ENCODE results near the gene TYRO3. TPM values are rescaled to one million over a fixed set of nuclear protein-coding genes. Genes with fewer than 3 reads are reported as not detected.
"Not testable (repeated sequence)": the region's sequence is repeated elsewhere in the genome, so short reads cannot be mapped to it uniquely, and the experiment has no call there.

The TYRO3 gene
- total and polyA plus RNA-seq, 9 donors, result 37.7 to 265 (median 109) TPM

- intact Hi-C loops (cut with DNase I), result no loop called here
- Histone ChIP-seq H3K27ac (peak overlapping the region in 1 of 2 donors; percentile 69), H3K9me3 (no peaks in the 10 kb centered on the region), H3K4me3 (no peak overlapping the region), H3K27me3 (no peaks in the 10 kb centered on the region), H3K4me1 (ENCODE audit: insufficient read depth) (peaks cover 37% of the 10 kb centered on the region), H3K36me3 (no peaks in the 10 kb centered on the region)
- 65 to 71% (median 71%) methylated on average over 9 of the region's 9 CpGs for WGBS, 3 donors
- DNase-seq, result peak in 1 of 5 donors; percentile 54
- TF ChIP-seq EP300 (IDR thresholded peaks at IDR 0.05), result no peak
- no peak for TF ChIP-seq CTCF (IDR thresholded peaks at IDR 0.05)
- TF ChIP-seq POLR2A (IDR thresholded peaks at IDR 0.05), result no peak
Observed at GRCh38 chr15:41566121-41566885, 7.3 kb downstream of the TYRO3 start.

- peaks cover 33% of the 10 kb centered on the region for H3K4me1 ChIP-seq (ENCODE audit: insufficient read depth)
- intact Hi-C loops (cut with DNase I), result no loop called here
- no peaks in the 10 kb centered on the region for H3K9me3 ChIP-seq
- TF ChIP-seq EP300 (IDR thresholded peaks at IDR 0.05) (no peak), CTCF (IDR thresholded peaks at IDR 0.05) (no peak), POLR2A (IDR thresholded peaks at IDR 0.05) (no peak)
- DNase-seq, result no peak
- no peaks in the 10 kb centered on the region for H3K36me3 ChIP-seq
- no peak overlapping the region for H3K4me3 ChIP-seq
- whole genome bisulfite sequencing, 3 donors, result 89 to 96% (median 93%) methylated on average over 6 of the region's 6 CpGs
- H3K27me3 ChIP-seq, result no peaks in the 10 kb centered on the region
- peak overlapping the region; percentile 39 to 69 for H3K27ac ChIP-seq
Observed at GRCh38 chr15:41567261-41567660, 8.2 kb downstream of the TYRO3 start.

GRCh38 chr15:41567862-41568261 is 8.8 kb downstream of the TYRO3 start:
- no peaks in the 10 kb centered on the region for H3K36me3 ChIP-seq
- no peak overlapping the region for H3K4me3 ChIP-seq
- intact Hi-C loops (cut with DNase I), result no loop called here
- no peak for TF ChIP-seq CTCF (IDR thresholded peaks at IDR 0.05)
- no peak for TF ChIP-seq EP300 (IDR thresholded peaks at IDR 0.05)
- TF ChIP-seq POLR2A (IDR thresholded peaks at IDR 0.05), result no peak
- H3K4me1 ChIP-seq (ENCODE audit: insufficient read depth), result peaks cover 29% of the 10 kb centered on the region
- no peak for DNase-seq
- 60 to 66% (median 60%) methylated on average over 4 of the region's 4 CpGs for WGBS, 3 donors
- H3K27me3 ChIP-seq, result no peaks in the 10 kb centered on the region
- H3K27ac ChIP-seq, result peak overlapping the region; percentile 3 to 49
- H3K9me3 ChIP-seq, result no peaks in the 10 kb centered on the region

- intact Hi-C loops (cut with DNase I), result no loop called here
- TF ChIP-seq POLR2A (IDR thresholded peaks at IDR 0.05) (no peak), EP300 (IDR thresholded peaks at IDR 0.05) (no peak), CTCF (IDR thresholded peaks at IDR 0.05) (no peak)
- Histone ChIP-seq H3K4me1 (ENCODE audit: insufficient read depth) (peaks cover 24% of the 10 kb centered on the region), H3K27ac (peak overlapping the region; percentile 3 to 49), H3K27me3 (no peaks in the 10 kb centered on the region), H3K4me3 (no peak overlapping the region), H3K36me3 (no peaks in the 10 kb centered on the region), H3K9me3 (no peaks in the 10 kb centered on the region)
- peak; percentile 79 to 94 (median 82) for DNase-seq
- WGBS, 3 donors, result 14 to 24% (median 19%) methylated on average over 8 of the region's 8 CpGs
Observed at GRCh38 chr15:41568350-41569017, 9.5 kb downstream of the TYRO3 start.

- WGBS, 3 donors, result 27 to 35% (median 28%) methylated on average over 1 of the region's 1 CpG
- H3K4me3 ChIP-seq; DNase-seq; H3K27me3 ChIP-seq; intact Hi-C loops (cut with DNase I); H3K36me3 ChIP-seq; H3K9me3 ChIP-seq: not testable (repeated sequence)
- H3K27ac ChIP-seq, result peak overlapping the region in 1 of 2 donors; percentile 49
- H3K4me1 ChIP-seq (ENCODE audit: insufficient read depth), result peaks cover 20% of the 10 kb centered on the region
Observed at GRCh38 chr15:41569232-41569631, 10.2 kb downstream of the TYRO3 start.
